ENCODE data around the gene FAM168A. TPM values are rescaled to one million over a fixed set of nuclear protein-coding genes. Genes with fewer than 3 reads are reported as not detected.

Gene FAM168A
- total RNA-seq, 4 donors from 2014 or later = 17.9 to 33.2 (median 24.7) TPM

DNA sequence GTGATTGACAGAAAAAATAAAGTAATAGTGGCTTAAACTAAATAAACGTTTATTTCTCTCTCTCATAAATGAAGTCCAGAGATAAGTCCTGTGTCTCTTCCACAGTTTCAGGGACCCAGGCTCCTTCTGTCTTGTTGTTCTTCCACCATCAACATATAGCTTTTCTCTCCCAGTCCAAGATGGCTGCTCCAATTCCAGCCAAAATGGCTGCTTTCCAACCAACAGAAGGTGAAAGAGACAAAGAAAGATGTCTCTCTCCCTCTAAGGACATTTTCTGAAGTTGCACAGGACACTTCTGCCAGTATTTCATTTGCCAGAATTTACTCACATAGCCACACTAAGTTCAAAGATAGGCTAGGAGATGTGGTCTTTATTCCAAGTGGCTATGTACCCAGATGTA is 39.1 kb upstream of the FAM168A start:
- TF ChIP-seq, protein P1, sequence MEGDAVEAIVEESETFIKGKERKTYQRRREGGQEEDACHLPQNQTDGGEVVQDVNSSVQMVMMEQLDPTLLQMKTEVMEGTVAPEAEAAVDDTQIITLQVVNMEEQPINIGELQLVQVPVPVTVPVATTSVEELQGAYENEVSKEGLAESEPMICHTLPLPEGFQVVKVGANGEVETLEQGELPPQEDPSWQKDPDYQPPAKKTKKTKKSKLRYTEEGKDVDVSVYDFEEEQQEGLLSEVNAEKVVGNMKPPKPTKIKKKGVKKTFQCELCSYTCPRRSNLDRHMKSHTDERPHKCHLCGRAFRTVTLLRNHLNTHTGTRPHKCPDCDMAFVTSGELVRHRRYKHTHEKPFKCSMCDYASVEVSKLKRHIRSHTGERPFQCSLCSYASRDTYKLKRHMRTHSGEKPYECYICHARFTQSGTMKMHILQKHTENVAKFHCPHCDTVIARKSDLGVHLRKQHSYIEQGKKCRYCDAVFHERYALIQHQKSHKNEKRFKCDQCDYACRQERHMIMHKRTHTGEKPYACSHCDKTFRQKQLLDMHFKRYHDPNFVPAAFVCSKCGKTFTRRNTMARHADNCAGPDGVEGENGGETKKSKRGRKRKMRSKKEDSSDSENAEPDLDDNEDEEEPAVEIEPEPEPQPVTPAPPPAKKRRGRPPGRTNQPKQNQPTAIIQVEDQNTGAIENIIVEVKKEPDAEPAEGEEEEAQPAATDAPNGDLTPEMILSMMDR (IDR thresholded peaks at IDR 0.05; ENCODE audit: low read depth) = no peak

DNA sequence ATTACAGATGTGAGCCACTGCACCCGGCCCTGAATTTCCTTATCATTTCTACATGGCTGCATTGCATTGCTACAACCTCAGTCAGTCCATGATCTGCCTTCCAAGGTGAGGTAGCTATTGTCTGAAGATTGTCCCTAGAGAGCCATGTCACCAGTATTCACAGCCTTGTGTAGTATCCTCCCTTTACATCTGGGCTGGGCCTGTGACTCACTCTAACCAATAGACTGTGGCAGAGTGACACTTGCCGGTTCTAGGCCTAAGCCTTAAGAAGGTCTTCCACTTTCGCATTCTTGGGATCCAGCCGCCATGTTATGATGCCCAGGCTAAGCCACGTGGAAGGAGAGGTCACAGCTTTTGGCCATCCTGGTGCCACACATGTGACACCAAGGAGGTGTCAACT is 38.3 kb upstream of the FAM168A start:
- TF ChIP-seq, protein P1 (IDR thresholded peaks at IDR 0.05; ENCODE audit: low read depth) = no peak

DNA sequence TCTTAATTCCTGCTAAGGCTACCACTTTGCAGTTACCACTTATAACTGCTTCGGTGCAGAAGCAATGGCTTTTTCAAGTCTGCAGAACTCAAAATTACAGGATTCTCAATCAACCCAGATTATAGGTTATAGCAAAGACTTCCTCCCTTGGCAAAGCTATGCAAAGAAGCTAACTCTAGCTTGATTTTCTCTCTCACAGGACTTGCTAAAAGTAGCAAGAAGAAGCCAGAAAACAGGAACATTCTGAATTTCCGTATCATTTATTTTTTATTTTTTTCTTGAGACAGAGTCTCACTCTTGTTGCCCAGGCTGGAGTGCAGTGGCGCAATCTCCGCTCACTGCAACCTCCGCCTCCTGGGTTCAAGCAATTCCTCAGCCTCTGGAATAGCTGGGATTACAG is 37.8 kb upstream of the FAM168A start:
- TF ChIP-seq, protein P1 (IDR thresholded peaks at IDR 0.05; ENCODE audit: low read depth) = no peak

DNA sequence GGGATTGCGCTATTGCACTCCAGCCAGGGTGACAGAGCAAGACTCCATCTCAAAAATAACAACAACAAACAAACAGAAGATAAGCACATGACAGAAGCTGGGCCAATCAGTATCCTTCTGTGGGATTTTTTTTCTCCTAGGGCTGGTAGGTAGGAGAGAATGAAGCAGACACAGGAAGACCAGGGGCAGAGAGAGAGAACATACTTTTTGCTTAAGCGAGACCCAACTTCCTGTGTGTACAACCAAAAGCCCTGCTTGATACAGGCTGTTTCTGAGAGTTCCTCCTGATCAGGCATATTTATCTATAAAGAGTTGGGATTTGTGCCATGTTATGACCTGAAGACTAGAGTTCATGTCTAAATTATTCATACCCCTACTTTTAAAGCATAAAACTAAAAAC is 36.1 kb upstream of the FAM168A start:
- TF ChIP-seq, protein P1 (IDR thresholded peaks at IDR 0.05; ENCODE audit: low read depth) = no peak

DNA sequence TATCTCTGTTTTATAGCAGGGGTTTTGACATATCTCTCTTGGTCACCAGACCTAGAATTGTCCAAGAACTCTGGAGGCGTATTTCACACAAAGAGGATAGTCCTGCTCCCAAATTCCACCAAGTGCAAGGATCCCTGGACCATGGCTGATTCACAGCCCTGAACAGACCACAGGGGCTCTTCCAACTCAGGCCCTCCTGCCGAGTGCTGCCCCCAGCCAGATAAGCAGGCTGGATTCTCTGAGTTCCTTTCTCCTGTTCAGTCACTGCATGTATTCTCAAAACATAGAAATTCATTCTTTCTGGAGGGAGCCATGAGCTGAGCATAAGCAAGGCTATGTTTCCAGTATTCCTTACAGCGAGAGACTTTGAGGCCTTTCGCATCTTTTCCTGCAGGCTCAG is 35.1 kb upstream of the FAM168A start:
- TF ChIP-seq, protein P1 (IDR thresholded peaks at IDR 0.05; ENCODE audit: low read depth) = no peak

DNA sequence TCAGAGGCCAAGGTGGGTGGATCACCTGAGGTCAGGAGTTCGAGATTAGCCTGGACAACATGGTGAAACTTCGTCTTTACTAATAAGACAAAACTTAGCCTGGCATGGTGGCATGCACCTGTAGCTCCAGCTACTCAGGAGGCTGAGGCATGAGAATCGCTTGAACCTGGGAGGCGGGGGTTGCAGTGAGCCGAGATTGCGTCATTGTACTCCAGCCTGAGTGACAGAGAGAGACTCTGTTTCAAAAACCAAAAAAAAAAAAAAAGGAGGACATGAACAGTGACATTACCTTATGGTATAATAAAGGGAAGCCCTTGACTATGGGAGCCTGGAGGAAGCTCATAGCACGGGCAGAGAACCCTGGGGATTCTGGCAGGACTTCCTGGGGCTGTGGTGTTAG is 32.0 kb upstream of the FAM168A start:
- TF ChIP-seq, protein P1 (IDR thresholded peaks at IDR 0.05; ENCODE audit: low read depth) = no peak

DNA sequence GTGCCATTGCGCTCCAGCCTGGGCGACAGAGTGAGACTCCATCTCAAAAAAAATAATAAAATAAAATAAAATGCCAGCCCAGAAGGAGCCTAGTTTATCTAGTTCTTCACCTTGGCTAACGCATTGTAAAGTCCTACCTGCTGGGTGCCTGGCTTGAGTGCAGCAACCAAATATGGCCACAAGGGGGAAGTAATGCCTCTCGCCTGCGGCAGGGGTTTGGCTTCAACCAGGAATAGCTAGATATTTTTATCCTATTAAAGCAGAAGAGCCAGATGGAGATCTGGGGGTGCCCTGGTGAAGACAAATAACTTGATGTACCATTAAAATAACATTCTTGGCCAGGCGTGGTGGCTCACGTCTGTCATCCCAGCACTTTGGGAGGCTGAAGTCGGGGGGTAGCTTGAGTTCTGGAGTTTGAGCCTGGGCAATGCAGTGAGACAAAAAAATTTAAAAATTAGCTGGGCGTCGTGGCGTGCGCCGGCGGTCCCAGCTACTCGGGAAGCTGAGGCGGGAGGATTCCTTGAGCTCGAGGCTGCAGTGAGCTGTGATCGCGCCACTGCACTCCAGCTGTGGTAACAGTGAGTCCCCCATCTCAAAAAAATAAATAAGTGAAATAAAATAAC is 27.9 kb upstream of the FAM168A start:
- TF ChIP-seq, protein P1 (IDR thresholded peaks at IDR 0.05; ENCODE audit: low read depth) = no peak
